GM21367 (cell line): ENCODE data around the gene CYP1B1.
"Not testable (repeated sequence)": the region's sequence is repeated elsewhere in the genome, so short reads cannot be mapped to it uniquely, and the experiment has no call there.

ENCODE experiments used
- ATAC-seq: cut with Tn5 transposase; IDR thresholded peaks from one replicate; pipeline ENCODE4 v1.9.1; 2021; ENCODE audit not compliant: unreplicated experiment

CYP1B1 gene

DNA sequence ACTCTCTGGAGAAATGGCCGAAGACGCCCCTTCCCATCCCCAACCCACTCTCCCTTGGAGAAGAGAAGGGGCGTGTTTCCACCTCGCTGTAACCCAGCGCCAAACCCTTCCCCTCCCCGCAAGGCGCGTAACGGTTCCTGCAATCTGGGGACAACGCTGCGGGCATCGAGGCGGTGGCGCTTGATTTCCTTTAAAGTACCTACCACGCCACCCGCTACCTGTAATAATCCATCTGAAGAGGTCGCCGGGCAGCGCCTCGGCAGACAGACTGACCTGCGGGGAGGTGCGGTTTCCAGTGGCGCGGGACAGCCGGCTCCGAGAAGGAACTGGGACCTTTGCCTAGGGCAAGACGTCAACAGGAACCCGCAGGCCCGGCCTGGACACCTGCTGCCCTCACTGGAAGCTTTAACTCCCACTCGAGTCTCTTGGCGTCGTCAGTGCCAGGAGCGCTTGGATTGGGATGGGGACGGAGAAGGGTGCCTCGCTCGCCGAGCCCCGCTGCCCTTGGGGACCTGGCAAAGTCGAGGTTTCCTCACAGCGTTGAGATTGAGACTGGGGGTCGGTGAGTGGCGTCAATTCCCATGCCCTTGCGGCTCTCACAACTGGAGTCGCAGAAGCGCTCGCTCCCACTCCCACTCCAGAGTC is at the start of gene CYP1B1:
TSS of gene CYP1B1 (minus strand) at position 645 of the 645 bp plus-strand sequence. CDS start 763 bp downstream, outside the sequence.
- no peak for ATAC-seq

DNA sequence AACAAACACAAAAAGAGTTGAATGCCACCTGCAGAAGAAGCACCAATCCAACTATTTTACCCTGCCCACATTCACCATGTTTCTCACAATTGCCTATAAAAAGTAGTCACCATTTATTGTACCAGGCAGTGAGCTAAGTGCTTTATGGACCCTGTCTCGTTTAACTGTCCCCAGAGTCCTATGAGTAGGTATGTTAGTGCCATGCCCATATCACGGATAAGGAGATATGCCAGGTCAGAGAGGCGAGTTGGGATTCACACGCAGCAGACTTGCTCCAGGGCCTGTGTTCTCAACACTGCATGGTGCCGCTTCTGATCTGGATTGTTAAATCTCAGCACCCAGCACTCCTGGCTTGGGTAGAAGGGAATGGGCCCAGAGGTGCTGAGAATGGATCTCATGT is 49.1 kb upstream of the CYP1B1 start:
- ATAC-seq = no peak

DNA sequence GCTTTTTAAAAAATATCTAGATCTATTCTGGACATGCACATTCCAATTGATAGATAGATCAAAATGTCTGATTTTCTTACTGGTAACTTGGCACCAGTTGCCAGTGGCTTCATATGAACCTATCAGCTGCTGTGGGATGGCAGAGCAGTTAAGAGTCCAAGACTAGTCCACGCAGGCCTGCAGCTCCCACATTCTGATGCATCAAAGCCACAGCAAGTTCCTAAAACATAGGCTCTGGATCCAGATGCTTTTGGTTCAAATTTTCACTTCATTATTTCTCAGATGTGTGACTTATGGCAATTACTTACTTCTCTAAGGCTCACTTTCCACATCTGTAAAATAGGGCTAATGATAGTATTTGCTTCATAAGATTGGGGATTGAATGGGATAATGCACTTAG is 48.0 kb upstream of the CYP1B1 start:
- ATAC-seq = no peak

DNA sequence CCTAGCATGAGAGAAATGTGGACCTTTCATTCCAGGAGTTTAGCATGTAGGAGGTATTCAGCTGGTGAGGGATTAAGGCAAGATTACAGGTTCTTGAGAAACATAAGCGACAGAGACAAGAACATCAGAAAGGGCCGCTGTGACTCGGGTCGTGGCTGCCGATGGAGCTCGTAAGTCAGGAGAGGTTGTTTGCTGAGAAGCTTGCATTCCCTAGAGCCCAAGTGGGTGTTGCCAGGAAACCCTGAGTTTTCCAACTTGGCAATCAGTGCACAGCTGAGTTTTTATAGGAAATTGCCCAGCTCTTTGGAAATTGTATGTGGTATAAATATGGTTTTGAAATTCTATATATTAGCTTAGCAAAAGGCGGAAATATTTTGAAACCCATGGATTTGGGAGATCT is 46.4 kb upstream of the CYP1B1 start:
- no peak for ATAC-seq

DNA sequence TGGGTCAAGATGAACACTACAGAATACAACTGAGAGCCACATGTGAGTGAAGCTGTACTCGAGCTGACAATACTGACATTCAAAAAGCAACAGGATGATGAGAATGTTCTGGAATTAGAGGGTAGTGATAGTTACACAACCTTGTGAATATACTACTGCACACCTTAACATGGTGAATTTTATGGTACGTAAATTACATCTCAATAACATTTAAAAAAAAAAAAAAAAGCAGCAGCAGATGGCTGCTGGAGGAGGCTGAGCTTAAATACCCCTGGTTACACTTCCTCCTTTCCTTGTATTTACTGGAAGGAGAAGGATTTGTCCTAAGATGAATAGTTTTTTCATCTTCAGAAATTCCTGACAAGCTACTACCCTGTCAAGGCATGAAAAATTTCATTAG is 45.5 kb upstream of the CYP1B1 start:
- ATAC-seq = no peak

DNA sequence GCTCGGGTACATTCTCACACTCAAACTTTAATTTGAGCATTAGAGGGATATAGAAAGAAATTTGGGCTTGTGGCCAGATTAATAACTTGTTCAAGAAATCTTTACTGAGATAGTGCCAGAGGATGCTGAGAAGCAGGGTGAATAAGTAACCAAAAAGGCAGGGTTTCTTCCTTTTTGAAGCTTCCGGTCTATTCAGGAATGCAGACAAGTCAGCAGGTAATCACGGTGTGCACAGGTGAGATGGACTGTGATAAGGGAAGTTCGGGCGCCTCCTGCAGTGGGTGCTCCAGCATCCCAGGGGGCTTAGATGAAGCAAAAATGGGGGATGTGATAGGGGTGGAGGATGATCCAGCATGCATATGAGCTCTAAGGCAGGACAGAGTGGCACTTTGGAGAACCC is 44.9 kb upstream of the CYP1B1 start:
- ATAC-seq = no peak

DNA sequence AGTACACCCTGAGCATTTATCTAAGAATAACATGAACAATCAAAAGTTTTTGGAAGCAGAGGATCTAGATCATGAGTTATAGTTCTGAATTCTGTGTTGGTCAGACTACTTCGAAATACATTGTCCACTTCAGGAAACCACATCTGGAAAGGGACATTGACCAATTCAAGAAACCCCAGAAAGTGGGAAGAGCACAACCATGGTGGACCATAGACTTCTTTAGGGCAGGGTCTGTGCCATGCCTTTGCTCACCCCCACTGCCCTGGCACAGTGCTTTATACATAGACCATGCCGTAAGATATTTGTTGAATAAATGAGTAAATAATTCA is 44.3 kb upstream of the CYP1B1 start:
- no peak for ATAC-seq

DNA sequence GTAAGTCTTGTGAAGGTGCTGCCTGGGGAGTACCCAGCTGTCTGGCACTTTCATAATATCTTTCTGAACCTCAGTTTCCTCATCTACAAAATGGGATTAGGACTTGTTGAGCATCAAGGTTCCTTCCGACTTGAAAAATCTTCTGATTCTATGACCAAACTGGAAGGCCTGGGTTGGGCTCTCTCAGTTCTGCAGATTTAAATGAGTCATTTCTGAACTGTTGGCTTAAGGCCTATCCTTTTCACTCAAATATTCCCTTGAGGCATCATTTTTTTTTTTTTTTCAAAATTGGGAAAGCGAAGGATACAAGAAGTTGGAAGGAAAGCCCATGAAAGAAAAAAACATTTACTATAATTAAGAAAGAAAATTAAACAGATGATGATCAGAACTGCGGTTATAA is 40.8 kb upstream of the CYP1B1 start:
- ATAC-seq = no peak

DNA sequence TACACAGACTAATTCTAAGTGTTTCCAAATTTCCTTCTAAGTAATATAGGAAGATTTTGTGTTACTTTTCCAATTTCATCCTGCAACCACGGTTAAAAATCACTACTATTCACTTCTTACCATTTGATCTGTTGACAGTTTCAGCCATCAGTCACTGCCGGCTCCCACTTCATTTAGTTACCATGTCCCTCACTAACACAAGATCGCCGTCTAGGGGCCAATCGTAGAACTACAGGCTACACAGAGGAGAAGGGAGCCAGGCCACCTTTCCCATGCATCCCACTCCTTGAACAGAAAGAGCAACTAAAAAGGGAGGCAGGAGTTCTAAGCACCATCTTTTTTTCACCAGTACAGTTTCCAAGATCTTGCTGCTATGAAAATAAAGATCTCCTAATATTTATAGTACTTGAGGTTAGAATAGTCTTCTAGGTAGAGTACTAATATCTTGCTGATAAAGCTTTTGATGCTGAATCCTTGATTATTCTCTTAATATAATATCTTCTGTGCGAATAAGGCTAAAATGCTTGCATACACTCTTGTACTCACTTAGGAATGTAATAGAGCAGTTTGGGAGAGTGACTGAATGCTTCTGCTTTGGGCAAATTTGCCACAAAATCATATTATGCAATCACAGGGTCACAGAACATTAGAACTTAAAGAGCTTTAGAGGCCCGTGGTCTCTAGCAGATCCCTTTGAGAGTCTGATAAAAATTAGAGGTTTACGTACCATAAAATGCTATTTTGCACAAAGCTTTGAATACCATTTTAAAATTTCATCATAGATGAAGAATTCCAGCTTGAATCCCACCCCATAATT is 39.5 kb upstream of the CYP1B1 start:
- ATAC-seq = no peak

DNA sequence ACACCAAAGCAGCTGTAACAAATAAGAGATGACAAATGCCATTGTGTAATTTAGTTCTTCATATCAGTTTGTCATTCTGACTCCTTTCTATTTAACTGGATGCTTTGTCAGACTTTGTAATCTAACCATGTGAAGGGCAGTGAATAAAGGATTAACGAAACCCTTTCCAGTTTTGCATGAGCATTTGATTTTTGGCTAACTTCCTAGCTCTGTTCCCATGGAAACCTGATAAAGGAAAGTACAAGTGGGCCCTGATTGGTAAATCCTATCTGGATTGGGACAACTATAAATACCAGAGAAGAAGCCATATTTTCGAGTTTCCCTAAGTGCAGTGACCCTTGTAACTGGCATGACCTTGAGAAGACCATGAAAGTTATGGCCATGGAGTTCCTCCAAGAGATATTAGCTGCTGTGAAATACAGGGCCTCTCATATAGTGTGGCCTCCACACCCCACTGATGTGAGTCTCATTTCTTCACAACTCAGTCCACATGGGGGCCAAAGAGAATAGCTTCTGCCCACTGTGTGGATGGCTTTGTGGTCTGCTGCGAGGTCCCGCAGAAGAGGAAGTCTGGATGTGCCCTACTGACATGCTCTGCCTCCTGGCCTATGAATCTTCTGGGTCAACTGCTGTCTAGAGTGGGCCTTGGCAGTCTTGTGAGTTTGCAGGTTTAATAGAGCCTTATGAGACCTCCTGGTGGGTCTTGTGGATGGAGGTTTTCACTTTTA is 38.2 kb upstream of the CYP1B1 start:
- no peak for ATAC-seq

DNA sequence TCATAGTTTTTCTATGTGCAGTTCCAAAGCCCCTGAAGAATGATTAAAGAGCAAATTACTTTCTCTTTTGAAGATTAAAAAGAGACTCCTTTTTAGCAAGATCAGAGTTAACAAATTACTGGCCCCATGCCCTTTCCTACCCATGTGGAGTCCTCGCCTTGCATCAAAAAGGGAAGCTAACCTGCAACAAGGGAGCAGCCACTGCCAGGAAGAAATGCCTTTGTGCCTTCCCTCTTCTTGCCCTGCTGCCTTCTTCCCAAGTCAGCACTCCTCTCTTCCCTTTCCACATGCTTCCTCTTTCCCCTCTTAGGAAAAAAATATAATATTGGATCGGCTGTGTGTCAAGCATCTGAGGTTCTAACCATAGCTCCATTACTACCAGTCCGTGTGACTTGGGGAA is 37.1 kb upstream of the CYP1B1 start:
- no peak for ATAC-seq

DNA sequence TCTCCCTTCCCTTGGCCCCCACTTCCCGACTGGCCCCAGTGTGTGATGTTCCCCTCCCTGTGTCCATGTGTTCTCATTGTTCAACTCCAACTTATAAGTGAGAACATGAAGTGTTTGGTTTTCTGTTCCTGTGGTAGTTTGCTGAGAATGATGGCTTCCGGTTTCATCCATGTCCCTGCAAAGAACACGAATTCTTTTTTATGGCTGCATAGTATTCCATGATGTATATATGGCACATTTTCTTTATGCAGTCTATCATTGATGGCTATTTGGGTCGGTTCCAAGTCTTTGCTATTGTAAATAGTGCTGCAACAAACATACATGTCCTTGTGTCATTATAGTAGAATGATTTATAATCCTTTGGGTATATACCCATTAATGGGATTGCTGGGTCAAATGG is 35.4 kb upstream of the CYP1B1 start:
- ATAC-seq = not testable (repeated sequence)

DNA sequence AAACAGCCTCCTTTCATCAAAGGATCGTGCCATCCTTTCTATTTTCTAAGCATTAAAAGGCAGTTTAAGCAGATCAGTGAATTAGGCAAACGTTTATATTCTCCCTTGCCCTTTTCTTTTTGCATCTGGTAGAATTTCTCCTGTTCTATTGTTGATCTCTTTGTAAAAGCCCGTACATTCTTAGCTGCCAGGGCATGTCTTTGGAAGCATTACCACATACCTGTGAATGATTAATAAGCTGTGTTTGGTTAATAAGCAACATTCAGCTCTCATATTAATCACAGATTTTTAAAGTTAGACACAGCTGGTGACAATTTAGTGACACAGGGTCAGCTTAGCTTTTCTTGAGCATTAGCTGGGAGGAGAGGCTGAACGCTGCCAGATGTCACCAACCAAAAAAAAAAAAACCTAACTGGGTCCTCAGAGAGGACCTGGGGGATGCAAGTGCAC is 33.8 kb upstream of the CYP1B1 start:
- no peak for ATAC-seq

DNA sequence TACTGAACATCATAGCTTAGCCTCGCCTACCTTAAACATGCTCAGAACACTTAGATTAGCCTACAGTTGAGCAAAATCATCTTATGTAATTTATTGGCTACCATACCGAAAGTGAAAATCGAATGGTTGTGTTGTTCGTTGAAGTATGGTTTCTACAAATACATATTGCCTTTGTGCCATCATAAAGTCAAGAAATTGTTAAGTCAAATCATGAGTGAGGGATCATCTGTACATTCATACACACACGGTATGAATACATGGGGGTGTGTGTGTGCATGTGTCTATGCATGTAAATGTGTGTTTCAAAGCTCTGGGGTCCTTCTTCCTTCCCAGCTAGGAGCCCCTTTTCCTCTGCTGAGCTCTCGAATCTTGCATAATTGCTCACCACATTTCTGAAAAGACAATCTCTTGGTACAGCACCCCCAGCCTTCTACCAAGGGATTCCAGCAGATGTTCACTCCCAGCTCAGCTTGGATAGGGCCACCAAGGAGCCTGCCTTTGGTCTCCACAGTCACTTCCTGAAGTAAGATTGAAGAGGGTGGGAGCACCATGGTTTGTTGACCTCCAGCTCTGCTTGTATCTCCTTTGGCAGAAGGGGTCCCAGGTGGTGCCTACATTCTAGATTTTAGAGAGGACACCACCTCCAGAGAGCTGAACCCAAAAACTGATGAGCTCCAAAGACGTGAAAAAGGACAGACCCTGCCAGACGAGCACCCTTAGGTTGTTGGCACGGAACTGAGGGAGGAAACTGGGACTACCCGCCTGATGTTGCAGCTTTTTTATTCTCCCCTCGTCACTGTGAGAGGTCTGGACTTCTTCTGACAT is 33.2 kb upstream of the CYP1B1 start:
- no peak for ATAC-seq

DNA sequence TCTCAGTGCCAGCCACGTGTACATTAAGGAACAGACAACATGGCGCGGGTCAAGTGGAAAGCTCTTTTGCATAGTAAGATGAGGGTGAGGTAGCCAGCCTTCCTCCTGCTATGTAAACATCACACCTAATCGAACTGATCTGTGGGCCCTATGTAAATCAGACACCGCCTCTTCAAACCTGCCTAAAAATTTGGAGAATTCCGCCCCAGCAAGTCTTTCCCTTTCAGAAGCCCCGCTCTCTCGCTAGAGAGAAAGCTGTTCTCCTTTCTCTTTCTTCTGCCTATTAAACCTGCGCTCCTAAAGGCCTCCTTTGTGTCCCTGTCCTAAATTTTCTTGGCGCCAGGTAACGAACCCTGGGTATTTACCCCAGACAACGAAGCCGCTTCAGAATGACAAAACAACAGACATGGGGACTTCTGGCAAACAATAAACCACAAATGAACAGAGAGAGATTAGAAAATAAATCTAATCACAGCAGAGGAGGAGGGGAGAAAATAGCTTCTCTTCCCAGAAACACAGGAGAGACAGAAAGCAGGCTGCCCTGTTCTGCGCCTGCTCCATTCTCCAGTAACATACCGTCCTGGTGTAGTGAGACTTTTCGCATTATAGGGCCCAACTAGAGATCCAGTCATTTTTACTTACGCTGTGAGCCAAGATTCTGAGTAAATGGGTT is 31.9 kb upstream of the CYP1B1 start:
- ATAC-seq = no peak

DNA sequence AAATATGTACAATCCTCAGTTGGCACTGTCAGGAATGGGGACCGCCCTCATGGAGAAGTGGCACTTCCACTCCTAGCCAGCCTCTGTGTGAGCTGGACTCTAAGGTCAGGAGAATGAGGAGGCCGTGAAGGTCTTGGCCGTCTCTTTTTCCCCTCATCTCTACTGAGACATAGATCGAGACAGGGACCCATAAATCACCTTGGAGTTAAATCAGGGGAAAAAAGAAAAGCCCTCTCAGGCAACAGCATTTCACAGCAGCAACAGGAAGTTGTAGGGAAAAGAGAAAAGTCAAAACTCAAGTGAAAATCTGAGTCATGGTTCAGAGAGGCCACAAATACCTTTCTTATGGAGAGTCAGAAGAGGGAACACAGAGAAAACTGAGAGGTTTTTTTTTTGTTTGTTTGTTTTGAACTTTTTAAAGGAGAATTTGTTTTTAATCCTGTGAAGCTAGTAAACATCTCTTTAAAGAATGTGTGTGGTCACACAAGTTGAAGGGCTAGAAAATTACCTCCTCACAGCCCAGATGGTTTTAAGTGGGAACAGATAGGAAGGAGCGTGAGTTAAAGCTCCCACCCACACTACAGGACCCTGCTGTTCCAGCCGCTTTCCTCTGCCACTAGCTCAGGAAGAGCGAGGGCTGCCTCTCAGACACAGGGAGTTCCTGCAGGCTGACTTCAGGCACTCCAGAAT is 30.6 kb upstream of the CYP1B1 start:
- ATAC-seq = no peak

DNA sequence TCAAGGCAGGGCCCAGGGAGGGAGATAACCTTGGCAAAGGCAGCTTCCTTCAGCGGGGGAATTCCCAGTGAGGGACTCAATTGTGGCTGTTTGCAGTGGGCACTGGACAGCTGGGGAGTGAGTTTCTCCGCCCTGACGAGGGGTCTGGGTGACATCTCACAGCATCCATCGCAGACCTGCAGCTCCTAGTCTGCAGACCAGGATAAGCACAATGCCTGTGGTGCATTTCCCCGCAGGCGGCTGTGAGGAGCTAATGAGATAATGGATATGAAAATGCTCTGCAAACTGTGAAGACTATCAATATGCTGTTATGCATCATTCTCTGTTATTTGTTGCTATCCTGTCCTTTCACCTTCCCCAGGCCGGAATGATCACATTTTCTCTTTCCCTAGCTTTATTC is 30.0 kb upstream of the CYP1B1 start:
- no peak for ATAC-seq

DNA sequence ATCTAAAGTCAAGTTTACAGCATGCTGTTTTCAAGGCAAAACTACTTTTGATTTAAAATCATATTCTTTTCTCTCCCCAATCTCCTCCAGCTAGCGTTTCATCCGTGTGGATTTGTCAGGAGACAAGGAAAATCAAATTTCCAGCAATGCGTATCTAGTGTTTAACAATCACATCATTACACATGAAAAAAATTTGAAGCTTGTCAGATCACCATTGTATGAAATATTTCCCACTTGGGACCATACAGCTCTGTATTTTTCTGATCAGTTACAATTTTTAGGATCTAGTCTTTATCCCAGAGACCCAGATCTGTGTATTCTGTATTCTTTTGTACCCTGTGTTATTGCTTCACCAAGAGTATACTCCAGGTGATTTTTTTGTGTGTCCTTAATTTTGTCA is 28.6 kb upstream of the CYP1B1 start:
- no peak for ATAC-seq

DNA sequence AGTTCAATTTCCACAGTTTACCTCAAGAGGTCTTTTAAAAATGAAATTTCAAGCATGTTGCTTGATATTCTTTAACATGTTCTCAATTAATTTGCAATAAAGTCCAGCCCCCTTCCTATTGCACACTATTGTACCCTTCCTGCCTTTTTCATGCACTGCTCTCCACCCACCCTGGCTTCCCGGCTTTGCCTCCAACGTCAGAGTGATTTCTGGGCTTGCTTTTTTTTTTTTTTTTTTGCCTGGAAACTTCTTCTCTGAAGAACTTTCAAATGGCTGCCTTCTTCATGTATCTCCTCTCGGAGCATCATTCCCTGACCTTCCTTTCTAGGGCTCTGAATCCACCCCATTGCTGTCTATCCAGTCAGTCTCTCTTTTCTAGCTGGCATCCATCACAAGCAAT is 24.4 kb upstream of the CYP1B1 start:
- no peak for ATAC-seq
